Psoas muscle (tissue), 8 donors: ENCODE data around the gene FOXN3. TPM values are rescaled to one million over a fixed set of nuclear protein-coding genes. Genes with fewer than 3 reads are reported as not detected.

Experiments
- ATAC-seq, 4 donors: fragments of 200-7000 bp; cut with Tn5 transposase; one replicate each; pipeline ENCODE4 v1.9.1; 2020; ENCODE audit warnings: moderate library complexity in 3 of 4, mild to moderate bottlenecking in 2 of 4
- DNase-seq, 2 donors: peaks; one replicate each; pipeline ENCODE4 v3.0.0-alpha.2; 2020
- H3K27ac ChIP-seq: fragments of 200-600 bp; one replicate; pipeline ENCODE4 v1.8.0; 2022
- H3K27me3 ChIP-seq, 3 donors: fragments of 200-600 bp in 1 of 3; one replicate each; pipeline versions ENCODE4 v1.6.1 to v1.8.0; 2013 to 2022; ENCODE audit warnings: low read length in 2 of 3, mild to moderate bottlenecking in 2 of 3, moderate library complexity in 1 of 3; ENCODE audit not compliant: insufficient read depth in 3 of 3
- H3K36me3 ChIP-seq, 2 donors: fragments of 200-600 bp in 1 of 2; one replicate each; pipeline versions ENCODE4 v1.6.1 to v1.8.0; 2013 to 2022; ENCODE audit warnings: low read depth in 1 of 2, mild to moderate bottlenecking in 1 of 2, moderate library complexity in 1 of 2; ENCODE audit not compliant: insufficient read depth in 1 of 2
- H3K4me1 ChIP-seq: fragments of 200-600 bp; one replicate; pipeline ENCODE4 v1.8.0; 2022
- H3K4me3 ChIP-seq: fragments of 200-600 bp; one replicate; pipeline ENCODE4 v1.8.0; 2022; ENCODE audit warnings: mild to moderate bottlenecking
- H3K9me3 ChIP-seq: fragments of 200-600 bp; one replicate; pipeline ENCODE4 v1.8.0; 2022
- CTCF ChIP-seq: fragments of 200-600 bp; IDR thresholded peaks from one replicate; pipeline ENCODE4 v1.8.0; 2022; ENCODE audit warnings: antibody characterized with exemption
- WGBS, 3 donors: extraction: QIAGEN DNeasy Blood & Tissue Kit; methylation state at CpG; one replicate each; pipeline versions ENCODE4 v1.1.6 to v1.1.7; 2013; 5-methylcytosine and 5-hydroxymethylcytosine counted together
- intact Hi-C, 2 donors: fragments of 100-400 bp; cut with DNase I; formaldehyde crosslinking; loops; one replicate each; pipeline versions ENCODE4 v1.11.0 to v1.14.2; 2022
- polyA plus RNA-seq, 3 donors: library from polyadenylated mRNA; stranded (reverse); fragments of 200-250 nt; gene quantifications; one replicate each; pipeline ENCODE4 v1.2.3, GENCODE V29; 2013
- total RNA-seq, 4 donors: library from RNA; stranded (reverse); fragmentation: NEBNext Ultra II Directional in 2 of 4; extraction: Animal tissue kit (Norgen Biotek cat#: 25700) in 2 of 4; gene quantifications; one replicate each; pipeline versions ENCODE4 v1.2.1 to v1.2.4, GENCODE V29; 2021 to 2023
- donor health status: healthy with polysubstance abuse.
- donor health status: DM: no; HTN: no; CAD: no; lungs with moderate emphysema.
- donor health status: Bipolar disorder and iron deficiency.
- donor health status: healthy.
- donor health status: DM: yes; HTN: yes; CAD: no.
- donor health status: DM: no; HTN: no; CAD: no.
- donor health status: DM: no; HTN: no; CAD: no.
- donor health status: DM: yes; HTN: yes; CAD: no.

Gene FOXN3
- total and polyA plus RNA-seq, 7 donors = 10.1 to 123 (median 73.6) TPM

DNA sequence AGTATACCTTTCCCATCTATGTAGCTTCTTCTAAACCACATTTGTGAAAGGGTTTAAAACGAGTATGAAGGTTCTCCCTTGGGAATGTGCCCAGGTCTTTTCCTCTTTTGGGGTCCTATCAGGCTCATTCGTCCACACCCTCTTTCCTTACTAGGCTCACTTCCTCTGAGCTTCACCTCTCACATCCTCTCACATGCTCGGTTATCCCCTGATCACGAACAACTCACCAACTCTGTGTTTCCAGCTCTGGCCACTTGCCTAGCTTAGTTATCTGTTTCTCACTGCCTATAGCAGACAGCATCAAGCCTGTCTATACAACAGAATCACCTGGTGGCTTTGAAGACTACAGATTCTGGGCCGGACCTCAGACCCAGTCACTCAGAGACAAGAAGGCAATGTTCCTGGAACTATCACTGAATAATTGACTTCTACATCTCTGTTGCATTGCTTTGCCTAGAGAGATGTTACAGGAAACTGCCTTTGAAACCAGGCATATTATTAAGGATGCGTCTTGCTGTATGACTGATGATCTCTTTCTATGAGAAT lies 158.2 kb downstream of the FOXN3 start:
- intact Hi-C loops = loop anchor here in 1 of 2 donors (5.0 kb wide), 1 partner anchor 44 kb away; no protein-coding TSS in a partner anchor
- H3K9me3 ChIP-seq = no peaks in the 10 kb centered on the region
- WGBS, 3 donors = 80 to 84% (median 81%) methylated on average over 6 of the region's 6 CpGs
- H3K4me1 ChIP-seq = peaks cover 22% of the 10 kb centered on the region
- H3K4me3 ChIP-seq = no peak overlapping the region
- no peak overlapping the region for H3K27ac ChIP-seq
- TF ChIP-seq CTCF = no peak
- ATAC-seq = no peak
- DNase-seq = no peak
- H3K27me3 ChIP-seq = no peaks in the 10 kb centered on the region
- H3K36me3 ChIP-seq = no peaks in the 10 kb centered on the region

- no peaks in the 10 kb centered on the region for H3K36me3 ChIP-seq
- 94 to 95% (median 95%) methylated on average over 1 of the region's 1 CpG for WGBS, 3 donors
- no peak for ATAC-seq
- no peak for TF ChIP-seq CTCF
- intact Hi-C loops = loop anchor here in 1 of 2 donors (5.0 kb wide), 1 partner anchor 45 kb away; no protein-coding TSS in a partner anchor
- H3K4me3 ChIP-seq = no peak overlapping the region
- no peak for DNase-seq
- no peaks in the 10 kb centered on the region for H3K9me3 ChIP-seq
- H3K4me1 ChIP-seq = peaks cover 26% of the 10 kb centered on the region
- H3K27ac ChIP-seq = no peak overlapping the region
- H3K27me3 ChIP-seq = no peaks in the 10 kb centered on the region
Measured at GRCh38 chr14:89256951-89257350, 160.1 kb downstream of the FOXN3 start.

DNA sequence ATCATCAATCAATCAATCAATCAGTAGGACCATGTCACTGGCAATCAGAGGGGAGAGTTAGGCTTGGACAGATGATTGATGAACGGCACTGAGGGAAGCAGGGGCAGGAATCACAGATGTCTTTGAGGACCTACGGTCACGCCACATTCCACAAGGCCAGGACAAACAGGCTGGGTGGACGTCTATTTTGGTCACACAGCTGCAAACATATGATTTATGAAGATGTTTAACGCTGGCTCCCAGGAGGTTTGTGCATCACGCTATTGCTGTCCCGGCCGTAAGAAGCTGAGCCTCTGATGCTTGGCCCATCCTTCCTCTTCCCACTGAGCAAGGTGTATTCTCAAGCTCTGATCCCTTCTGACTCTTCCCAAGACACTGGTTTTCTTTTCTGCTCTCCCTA lies 160.8 kb downstream of the FOXN3 start:
- DNase-seq (peak in 1 of 2 donors; percentile 68), ATAC-seq (peak; percentile 79 to 94 (median 90))
- Histone ChIP-seq H3K36me3 (no peaks in the 10 kb centered on the region), H3K4me3 (no peak overlapping the region), H3K4me1 (peaks cover 26% of the 10 kb centered on the region), H3K9me3 (no peaks in the 10 kb centered on the region), H3K27me3 (no peaks in the 10 kb centered on the region), H3K27ac (peak overlapping the region; percentile 53)
- no peak for TF ChIP-seq CTCF
- 15 to 30% (median 17%) methylated on average over 8 of the region's 8 CpGs for WGBS, 3 donors
- intact Hi-C loops = loop anchor here in 1 of 2 donors (5.0 kb wide), 1 partner anchor 46 kb away; no protein-coding TSS in a partner anchor

GRCh38 chr14:89255852-89256251 lies 161.2 kb downstream of the FOXN3 start:
- DNase-seq (peak in 1 of 2 donors; percentile 64), ATAC-seq (peak; percentile 62 to 80 (median 70))
- intact Hi-C loops = loop anchor here in 1 of 2 donors (5.0 kb wide), 1 partner anchor 46 kb away; no protein-coding TSS in a partner anchor
- no peak for TF ChIP-seq CTCF
- WGBS, 3 donors = 18 to 30% (median 29%) methylated on average over 3 of the region's 3 CpGs
- no peaks in the 10 kb centered on the region for H3K36me3 ChIP-seq
- H3K27me3 ChIP-seq = no peaks in the 10 kb centered on the region
- peak overlapping the region; percentile 53 for H3K27ac ChIP-seq
- H3K9me3 ChIP-seq = no peaks in the 10 kb centered on the region
- H3K4me1 ChIP-seq = peaks cover 26% of the 10 kb centered on the region
- H3K4me3 ChIP-seq = no peak overlapping the region
